GM20431 (cell line): ENCODE data around the gene ZAP70.

Experiments
- in situ Hi-C: fragments of 300-500 bp; cut with MseI, MboI; formaldehyde crosslinking; loops from one replicate; pipeline ENCODE4 v1.15.0; 2020; ENCODE audit warnings: low sequenced_read_pairs; ENCODE audit not compliant: unreplicated experiment

The ZAP70 gene

DNA sequence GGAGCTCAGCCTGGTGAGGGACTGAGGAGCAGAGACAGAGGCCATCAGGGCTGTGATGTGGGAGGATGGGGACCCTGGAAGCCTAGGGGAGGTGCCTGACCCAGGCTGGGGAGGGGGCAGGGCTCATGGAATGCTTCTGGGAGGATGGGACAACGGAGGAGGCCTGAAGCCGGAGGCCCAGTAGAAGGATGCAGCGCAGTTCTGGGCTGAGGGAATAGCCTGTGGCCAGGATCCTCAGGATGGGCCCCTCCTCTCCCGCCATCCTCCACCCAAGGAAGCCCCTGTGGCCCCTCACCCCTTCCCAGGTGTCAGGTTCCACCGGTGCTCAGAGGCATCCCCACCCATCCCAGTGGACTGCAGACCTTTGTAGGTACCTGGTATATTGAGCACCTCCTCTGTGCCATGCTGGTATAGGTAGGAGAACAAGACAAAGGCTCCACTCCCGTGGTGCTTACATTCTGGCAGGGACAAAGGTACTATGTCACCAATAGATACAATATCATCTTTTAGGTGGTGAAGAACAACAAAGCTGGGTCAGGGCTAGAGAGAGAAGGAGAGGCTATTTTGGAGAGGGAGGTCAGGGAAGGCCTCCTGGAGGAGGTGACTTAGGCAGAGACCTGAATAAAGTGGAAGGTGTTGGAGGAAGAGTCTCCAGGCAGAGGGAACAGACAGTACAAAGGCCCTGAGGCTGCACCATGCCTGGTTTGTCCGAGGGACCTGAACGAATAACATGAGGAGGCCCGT is 2.7 kb downstream of the ZAP70 start:
- in situ Hi-C loops, result no loop called here

DNA sequence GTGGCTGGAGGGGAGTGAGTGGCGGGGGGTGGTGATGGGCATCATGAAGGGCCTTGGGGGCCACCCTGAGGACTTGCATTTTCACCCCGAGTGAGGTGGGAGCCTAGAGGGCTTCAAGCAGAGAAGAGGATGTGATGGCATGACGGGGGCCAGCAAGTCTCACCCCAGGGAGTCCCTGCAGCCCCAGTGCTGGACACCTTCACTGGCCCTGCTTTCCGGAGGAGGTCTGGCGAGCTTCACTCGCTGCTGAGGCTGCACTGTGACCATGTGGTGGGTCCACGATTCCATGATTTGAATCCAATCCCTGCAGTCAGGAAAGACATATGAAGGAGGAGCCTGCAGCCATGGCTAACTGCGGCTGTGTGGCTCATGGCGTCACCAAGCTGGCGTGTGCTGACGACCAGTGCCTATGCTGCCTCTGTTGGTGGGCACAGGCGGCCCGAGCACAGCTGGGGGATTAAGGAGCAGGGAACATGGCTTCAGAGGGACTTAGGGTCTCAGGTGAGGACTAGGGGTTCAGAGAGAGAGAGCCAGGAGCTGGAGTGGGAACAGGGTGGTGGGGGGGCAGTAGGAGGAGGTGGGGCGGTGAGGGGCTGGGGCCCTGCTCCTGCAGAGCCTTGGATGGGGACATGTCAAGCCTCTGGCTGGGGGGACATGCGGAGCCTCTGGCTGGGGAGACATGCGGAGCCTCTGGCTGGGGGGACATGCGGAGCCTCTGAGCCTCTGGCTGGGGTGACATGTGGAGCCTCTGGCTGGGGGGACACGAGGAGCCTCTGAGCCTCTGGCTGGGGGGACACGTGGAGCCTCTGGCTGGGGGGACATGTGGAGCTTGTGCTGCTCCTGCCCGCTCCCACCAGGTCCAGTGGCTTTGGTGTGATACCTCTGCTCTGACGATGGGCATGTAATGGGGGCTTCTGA is 3.6 kb downstream of the ZAP70 start:
- in situ Hi-C loops, result no loop called here

DNA sequence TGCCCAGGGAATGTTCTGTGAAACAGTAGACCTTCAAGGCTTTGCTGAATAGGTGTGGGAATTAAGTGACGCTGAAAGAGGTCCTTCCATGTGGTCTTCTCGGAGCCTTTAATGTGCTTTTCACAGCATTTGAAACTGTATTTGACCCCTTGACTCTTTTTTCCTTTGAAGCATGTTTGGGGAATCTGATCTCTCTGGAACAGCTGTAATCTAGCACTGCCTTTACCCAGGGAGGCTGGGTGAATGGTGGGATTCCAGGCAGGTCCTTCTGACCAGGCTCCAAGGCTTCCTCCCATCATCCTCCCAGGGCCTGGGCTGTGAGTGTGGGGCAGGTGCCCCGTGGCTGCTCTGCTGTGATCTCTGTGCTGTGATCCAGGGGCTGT is 4.2 kb downstream of the ZAP70 start:
- in situ Hi-C loops, result no loop called here

DNA sequence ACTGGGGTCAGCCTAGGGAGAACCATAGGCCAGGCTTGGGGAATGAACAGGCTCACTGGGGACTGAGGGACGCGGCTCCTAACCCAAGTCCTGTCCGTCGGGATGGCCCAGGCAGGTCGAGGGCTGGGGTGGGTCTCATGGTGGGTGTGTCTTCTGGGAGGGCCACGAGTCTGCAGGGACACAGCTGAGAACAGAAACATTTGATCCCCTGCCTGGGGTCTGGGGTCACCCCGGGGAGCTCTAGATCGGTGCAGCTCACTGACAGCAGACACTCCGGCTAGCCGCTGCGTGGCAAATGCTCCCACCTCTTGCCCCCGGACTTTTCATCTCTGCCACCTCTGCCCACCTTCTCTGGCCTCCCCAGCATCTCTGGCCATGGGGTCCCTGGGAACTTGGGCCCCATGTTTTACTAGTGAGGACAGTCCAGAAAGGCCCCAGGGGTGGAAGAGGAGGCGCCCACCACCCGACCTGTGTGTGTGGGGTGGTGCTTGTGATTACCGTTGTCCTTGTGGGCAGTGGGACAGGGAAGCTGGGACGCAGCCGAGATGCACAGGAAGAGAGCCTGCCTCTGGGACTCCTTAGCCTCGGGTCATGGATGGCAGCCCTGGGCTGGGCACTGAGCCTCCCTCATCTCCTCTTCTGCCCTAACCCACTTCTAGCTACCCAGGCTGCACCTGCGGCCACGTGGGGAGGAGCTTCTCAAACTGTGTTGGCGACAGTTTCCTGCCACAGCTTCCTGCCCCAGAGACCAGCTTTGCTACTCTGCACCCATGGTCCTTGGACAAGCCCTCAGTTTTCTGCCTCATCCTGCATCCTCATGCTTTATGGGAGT is 4.9 kb downstream of the ZAP70 start:
- in situ Hi-C loops, result no loop called here

DNA sequence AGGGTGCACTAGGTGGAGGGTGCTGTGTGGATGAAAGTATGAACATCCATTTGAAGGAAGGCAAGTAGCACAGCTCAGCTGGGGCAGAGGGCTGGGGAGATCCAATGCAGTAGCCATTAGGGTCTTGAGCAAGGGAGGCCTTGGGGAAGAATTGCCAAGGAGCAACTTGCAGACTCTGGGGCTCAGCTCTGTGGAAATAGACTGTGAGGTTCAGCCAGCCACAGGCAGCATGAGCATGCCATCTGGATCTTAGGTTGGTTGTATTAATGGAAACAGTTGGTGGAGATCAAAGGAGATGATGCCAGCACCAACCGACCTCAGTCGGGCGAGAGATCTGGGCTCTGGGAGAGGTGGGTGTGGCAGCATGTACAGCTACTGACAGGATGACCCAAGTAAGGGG is 5.6 kb downstream of the ZAP70 start:
- in situ Hi-C loops, result no loop called here

DNA sequence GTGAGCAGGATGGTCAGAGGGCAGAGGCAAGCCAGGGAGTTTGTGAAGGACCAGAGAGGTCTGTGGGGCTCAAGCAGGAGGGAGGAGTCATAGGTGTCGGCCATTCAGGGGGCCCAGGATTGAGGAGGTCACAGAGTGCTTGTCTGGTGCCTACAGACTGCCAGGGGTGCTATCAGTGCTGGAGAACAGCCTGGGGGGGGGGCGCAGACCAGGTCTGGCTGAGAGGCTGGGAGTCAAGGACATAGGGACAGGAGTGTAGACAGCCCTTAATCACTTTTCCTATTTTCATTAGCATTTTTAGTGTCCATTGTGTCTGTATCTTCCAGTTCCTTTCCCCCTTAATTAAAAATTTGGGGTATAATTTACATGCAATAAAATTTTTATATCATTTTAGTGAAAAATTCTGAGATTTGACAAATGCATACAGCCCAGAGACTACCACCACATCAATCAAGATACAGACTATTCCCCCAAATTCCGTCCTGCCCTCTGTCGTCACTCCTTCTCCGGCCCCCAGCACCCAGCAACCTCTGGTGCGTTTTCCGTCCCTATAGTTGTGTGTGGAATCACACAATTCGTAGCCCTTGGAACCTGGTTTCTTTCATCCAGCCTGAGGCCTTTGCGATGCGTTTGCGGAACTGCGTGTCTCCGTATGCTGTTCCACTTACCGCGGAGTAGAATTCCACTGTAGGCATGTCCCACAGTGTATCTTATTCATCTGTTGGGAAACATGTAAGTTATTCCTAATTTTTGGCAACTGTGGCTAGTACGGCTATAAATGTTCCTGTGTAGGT is 6.2 kb downstream of the ZAP70 start:
- in situ Hi-C loops, result no loop called here

DNA sequence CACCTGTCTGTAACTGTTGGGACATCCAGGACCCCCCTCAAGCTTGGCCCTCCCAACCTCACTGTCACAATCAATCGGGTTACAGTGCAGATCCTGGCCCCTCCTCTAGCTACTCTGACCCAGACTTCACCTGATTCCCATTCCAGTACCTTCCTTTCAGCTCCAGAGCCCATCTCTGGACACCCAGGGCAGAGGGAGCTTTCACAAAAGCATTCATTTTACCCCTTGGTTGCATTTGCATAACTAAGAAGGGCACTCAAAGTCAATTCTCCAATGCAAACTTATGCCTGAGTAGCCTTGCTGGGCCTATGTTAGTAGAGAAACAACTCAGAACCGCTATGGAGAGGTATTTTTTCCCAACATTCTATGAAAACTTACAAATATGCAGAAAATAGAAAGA is 7.4 kb downstream of the ZAP70 start:
- in situ Hi-C loops, result no loop called here

DNA sequence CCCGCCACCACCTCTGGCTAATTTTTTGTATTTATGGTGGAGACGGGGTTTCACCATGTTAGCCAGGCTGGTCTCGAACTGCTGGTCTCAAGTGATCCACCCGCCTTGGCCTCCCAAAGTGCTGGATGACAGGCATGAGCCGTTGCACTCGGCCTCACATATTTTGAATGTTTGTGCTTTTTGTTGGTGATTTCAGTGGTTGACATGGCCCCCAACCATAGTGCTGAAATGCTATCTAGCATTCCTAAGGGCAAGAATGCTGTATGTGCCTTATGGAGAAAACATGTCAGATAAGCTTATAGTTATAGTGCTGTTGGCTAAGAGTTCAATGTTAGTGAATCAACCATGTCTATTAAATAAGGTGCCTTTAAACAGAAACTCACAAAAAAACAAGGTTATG is 8.9 kb downstream of the ZAP70 start:
- in situ Hi-C loops, result no loop called here

DNA sequence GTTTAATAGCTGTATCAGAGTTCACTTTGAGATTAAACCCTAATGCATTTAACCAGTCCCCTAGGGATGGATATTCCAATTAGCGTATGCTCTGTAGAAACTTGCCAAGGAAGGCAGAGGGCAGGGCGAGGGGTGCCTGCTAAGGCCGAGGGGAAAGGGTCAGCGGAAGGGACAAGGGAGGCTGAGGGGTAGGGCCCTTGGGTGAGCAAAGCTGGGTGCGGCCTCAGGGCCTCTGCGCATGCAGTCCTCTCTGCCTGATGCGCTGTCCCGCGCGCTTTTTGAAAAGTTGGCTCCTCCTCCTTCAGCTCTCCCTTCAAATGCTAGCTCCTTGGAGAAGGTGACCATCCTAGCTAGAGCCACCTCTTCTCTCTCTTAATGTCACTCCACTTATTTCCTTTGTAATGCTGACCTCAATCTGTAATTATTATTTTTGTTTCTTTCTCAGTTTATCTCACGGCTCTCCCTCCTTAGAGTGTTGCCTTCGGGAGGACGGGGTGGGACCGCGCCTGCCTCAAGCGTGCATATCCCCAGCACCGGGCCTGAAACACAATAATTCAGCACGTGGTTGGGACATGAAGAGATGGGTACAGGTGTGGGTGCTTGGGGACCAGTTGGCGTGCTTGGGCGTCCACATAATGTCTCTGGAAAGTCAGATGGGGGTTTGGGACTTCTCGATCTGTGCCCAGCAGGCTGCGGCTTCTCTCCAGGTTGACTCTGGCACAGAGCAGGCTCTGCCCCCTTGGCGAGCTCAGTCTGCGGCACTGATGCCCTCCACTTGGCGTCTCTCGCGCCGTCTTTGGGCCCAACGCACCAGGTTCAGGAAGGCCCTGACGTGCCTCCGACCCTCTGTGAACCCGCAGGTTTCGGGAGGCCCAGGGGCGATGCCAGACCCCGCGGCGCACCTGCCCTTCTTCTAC is 10.0 kb downstream of the ZAP70 start:
- in situ Hi-C loops, result no loop called here

DNA sequence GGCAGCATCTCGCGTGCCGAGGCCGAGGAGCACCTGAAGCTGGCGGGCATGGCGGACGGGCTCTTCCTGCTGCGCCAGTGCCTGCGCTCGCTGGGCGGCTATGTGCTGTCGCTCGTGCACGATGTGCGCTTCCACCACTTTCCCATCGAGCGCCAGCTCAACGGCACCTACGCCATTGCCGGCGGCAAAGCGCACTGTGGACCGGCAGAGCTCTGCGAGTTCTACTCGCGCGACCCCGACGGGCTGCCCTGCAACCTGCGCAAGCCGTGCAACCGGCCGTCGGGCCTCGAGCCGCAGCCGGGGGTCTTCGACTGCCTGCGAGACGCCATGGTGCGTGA is 10.7 kb downstream of the ZAP70 start:
- in situ Hi-C loops, result no loop called here

DNA sequence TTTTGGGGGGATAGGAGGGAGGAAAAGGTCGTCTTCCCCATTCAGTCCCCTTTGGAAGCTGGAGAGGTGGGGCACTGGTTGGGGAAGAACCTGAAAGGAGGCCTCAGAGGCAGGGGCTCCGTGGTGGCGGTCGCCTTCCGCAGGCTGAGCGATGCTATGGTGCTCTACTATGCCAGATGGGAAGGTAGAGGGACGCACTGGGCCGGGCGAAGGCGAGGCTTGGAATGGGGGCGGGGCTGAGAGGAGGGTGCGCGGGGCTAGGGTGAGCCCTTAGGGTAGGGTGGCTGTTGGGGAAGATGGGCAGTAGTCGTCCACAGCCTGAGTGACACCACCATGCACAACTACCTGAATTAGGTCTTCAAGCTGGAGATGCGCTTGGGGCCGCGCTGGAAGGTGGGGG is 11.1 kb downstream of the ZAP70 start:
- in situ Hi-C loops, result no loop called here

DNA sequence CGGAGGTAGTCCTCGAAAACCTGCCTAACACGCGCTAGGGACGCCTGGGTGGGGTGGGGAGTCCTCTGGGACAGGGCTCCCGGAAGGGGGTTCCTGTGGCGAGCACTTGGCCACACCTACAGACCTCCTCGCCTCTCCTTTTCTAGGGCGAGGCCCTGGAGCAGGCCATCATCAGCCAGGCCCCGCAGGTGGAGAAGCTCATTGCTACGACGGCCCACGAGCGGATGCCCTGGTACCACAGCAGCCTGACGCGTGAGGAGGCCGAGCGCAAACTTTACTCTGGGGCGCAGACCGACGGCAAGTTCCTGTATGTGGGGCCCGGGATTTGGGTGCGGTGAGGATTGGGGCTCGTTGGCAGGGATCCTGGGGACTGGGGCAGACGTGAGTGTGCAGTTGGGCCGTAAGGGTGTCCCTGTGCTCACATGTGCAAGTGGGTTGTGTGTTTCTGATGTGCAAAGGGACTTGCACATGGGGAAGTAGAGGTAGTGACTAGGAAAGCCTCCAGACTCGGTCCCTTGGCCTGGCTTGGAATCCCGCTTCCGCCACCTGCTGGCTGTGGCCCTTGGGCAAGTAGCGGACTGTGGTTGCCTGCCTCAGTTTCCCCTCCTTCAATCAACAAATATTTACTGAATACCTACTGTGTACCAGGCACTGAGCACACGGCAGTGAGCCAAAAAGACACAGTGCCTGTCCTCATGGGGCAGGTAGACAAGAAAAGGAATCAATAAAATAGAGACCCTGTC is 11.7 kb downstream of the ZAP70 start:
- in situ Hi-C loops, result no loop called here

DNA sequence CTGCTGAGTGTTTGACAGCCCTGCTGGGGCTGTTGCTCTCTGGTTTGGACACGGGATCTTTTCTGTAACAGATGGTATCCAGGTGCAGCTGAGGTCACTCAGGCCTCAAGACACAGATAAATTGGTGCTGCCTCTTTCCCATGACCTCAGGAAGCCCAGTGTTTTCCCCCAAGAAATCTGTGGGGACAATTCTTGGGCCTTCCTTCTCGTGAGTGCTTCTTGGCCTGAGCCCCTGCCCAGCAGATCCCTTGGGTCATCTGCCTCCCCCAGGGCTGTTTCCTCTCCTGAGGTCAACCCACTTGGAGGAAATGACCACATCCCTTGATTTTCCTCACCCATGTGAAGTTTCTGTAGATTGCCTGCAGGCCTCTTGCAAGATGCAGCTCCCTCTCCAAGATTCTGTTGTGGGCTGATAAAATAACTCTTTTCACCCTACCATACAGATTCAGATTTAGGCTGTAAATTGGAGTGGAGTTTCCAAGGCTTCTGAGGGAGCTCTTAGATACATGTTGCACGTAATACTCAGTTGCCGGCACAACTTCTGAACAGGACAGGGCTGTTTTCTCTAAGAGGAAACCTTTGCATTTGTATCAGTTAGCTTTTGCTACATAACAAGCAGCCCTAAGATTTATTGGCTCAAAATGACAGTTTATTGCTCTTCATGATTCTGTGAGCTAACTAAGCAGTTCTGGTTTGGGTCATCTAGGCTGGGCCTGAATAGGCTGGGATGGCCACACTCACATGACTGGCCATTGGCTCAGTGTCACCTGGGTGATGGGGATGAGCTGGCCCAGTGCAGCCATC is 13.1 kb downstream of the ZAP70 start:
- in situ Hi-C loops, result no loop called here

DNA sequence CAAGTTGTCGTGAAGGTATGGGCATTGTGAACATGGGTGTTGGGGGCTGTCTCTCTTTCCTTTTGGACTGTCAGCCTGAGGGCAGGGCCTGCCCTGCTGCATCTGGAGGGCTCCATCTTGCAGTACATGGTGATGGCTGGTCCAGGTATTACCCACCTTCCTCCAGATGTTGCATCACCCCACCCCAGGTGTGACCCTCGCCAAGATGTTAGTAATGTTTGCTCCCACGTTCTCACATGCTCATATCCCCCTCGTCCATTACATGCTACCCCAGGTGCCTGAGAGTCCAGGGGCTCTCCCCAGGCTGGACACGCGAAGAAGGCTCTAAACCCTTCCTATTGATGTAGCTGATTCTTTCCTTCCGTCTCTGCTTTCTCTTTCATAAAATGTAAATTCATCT is 13.9 kb downstream of the ZAP70 start:
- in situ Hi-C loops, result no loop called here

DNA sequence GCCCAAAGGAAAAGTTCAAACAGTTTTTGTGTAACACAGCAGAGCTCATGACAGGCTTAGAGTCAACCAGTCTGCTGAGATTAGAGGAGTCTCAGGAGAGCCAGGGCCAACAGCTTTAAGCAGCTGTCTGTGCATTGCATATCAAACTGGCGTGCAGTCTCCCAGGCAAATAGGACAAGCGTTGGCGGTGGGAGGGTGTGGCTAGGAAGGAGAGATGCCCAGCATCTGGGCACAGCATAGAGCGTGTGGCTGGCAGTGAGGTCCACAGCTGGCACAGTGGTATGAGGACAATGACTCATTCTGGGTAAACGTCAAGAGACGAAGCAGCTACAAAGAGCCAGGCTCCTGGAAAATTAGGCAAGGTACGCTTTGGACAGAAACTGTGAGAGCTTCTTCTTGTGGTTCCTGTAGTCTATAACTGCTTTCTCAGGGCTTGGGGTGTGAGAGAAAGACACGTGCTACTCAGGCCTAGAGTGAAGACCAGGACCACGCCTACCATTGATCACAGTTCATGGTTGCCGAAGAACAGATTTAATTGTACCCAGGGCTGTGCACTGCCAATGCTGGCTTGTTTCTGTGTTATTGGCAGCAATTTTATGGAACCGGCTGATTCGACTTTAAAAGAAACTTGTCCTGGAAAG is 14.8 kb downstream of the ZAP70 start:
- in situ Hi-C loops, result no loop called here

DNA sequence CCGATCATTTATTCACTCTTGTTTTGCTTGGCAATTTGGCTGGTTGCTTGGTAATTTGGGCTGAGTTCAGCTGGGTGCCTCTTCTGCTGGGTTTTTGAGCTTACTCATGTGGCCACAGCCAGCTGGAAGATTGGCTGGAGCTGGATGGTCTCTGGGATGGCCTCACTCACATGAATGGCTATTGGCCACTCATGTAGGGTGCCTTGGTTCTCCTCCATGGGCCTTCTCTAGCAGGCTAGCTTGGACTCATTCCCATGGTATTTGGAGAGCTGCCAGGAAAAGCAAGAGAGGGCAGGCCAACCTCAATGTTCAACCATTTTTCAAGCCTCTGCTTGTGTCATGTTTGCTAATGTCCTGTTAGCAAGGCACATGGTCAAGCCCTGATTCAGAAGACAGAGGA is 16.9 kb downstream of the ZAP70 start:
- in situ Hi-C loops, result no loop called here
